RPMI7951 (cell line): ENCODE data around the gene OPCML. TPM values are rescaled to one million over a fixed set of nuclear protein-coding genes. Genes with fewer than 3 reads are reported as not detected.

Experiments used
- DNase-seq: peaks from one replicate; pipeline ENCODE4 v3.0.0-alpha.2; 2012; ENCODE audit warnings: low read depth
- total RNA-seq: library from RNA; depleted of rRNA; stranded (reverse); fragments of >200 nt; shearing (Covaris generic); gene quantifications from 2 replicates; pipeline ENCODE4 v1.2.3, GENCODE V29; 2014

Gene OPCML
- total RNA-seq, 1 experiment from 2014 or later = not detected

DNA sequence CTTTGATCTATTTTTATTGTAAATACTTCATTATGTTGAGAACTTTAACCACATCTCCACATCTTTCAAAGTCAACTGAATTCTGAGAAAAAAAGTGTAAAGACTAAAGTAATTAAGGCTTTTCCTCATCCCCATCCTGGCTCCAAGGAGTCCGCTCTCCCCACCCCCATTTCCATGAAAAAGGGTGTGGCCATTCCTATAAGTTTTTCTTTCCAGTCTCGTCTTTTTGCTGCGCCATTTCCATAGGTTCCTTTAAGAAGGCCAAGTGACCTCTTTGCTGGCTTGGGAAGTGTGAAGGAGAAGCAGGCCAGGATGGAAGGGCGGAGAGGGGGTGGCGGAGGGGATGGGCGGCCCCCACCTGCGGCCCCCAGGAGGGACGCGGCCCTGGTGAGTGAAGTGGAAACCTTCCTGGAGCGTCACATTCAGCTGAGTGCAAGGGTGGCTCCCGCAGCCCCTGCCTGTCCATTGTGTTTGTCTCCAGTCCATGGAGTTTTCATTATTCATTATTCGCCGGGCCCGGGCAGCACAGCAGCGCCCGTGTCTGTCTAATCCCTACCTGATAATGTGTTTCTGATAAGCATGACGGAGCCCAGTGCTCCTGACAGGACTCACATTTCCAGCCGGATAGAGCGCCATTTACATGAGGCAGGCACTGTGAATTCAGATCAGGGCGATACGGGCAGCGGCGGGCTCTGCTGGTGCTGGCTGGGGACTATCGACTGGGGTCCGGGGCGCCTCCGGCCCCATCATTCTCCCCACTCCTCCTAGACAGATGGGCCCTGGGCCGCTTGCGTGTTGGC, 739.8 kb downstream of the OPCML start:
- DNase-seq = no peak

DNA sequence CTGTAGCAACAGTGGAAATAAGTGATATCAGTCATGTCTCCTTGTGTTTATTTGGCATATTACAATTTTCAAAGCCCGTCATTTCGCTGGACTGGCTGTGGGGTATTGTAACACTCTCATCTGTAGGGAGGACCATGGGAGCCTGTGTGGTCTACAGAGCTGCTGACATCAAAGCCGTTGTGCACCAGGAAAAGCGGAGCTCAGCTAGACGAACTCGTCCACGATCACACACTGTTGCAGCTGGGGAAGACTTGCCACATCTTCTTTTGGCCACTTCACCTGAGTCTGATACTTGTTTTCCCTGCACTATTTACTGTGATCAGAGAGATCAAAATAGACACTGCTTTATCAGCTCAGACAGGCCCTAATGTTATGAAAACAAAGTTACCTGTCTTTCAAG, 741.3 kb downstream of the OPCML start:
- DNase-seq = no peak

DNA sequence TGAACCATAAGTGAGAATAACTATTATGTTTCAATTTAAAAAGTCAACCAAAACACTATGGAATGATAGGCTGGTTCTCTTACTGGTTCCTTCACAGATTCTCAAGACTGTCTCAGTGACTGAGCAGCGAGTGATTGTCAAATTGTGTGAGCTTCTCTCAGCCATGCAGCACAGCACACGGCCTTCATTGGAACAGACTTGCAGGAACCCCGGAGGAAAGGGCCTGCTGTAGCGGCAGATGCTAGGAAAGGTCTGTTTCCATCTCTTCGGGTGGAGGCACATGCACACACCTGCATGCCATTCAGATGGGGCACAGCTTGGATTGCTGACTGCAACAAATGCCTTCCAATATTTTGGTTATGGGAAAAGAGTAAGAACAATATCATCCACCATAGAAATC, 741.8 kb downstream of the OPCML start:
- no peak for DNase-seq

DNA sequence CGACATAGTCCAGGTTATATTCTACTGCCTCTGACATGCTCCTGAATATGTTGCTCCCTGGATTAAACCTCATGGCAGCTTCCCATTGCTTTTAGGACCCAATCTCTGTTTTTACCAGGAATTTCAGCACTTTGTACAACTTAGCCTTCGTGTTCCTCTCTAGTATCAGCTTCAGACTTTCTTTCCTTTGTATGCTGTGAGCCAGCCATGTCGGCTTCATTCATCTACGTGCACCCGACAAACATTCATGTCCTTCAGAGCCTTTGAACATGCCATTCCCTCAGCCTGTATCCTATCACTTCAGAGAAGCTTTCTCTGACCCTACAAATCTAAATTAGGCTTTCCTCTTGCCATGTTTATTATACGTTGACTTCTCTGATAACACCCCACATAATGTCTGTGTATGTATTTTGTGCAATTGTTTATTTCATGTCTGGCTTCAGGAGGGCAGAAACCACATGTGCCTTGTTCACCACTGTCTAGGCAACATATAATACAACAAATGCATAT, 743.4 kb downstream of the OPCML start:
- DNase-seq = no peak

DNA sequence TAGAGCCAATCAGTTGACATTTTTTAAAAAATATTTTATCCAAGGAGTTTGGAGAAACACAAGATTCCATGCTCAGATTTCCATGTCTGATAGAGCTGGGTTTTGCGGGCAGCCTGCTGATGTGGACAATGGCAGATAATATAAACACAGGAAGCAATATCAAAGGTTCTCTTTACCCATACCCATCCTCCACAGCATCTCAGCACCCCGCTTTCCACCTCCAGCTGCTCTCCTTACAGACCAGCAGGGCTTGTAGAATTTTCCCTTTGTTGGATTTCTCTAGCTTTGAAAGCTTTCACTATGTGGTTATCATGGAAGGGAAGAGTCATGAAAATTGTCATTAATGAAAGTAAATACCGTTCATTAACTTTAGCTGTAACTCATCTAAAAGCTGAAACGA, 746.4 kb downstream of the OPCML start:
- no peak for DNase-seq

DNA sequence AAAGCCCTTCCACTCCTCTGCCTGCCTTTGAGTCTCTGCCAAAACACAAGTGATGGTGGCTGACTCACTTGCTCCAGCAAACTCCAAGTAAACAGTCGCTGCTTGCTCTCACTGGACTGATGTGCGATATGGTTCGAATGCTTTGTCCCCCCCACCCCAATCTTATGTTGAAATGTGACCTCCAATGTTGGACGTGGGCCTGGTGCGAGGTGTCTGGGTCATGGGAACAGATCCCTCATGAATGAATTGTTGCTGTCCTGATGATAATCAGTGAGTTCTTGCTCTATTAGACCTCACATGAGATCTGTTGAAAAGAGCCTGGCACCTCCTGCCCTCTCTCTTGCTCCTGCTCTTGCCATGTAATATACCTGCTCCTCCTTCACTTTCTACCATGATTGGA, 747.9 kb downstream of the OPCML start:
- DNase-seq = peak; percentile 19

DNA sequence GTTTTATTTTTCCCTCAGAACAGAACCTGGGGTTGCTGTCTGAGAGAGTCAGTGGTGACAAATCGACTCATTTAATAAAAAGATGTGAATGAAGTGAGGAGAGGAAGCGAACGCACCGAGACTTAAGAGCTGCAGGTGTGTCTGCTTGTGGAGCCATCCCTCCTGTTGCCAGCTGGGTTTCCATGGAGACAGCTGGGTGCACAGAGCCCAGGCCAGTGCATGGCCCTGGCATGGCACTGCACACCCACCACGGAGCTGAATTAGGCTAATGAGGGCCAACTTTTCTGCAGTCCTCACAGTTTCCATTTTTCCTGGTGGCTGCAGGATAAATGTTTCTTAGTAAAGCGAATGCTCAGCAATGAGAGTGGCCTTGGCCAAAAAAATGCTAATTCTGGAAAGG, 750.2 kb downstream of the OPCML start:
- DNase-seq = no peak

DNA sequence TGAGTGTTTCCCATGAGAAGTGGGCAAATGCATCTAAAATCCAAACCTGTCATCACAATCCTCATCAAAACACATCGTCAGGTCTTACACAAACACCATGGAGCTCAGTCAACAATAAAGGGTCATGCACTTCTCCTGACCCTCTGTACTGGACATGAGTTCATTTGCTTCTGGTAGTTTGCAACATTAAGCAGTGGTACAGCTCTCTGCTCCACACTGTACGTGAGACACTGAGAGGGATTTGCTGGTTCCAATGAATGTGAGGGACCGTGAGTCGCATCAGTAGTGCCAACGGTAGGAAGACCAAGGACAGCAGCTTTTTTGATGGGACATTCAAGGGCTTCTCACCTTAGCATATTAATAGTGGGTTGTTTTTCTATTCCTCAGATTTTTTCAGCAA, 752.3 kb downstream of the OPCML start:
- DNase-seq = no peak

DNA sequence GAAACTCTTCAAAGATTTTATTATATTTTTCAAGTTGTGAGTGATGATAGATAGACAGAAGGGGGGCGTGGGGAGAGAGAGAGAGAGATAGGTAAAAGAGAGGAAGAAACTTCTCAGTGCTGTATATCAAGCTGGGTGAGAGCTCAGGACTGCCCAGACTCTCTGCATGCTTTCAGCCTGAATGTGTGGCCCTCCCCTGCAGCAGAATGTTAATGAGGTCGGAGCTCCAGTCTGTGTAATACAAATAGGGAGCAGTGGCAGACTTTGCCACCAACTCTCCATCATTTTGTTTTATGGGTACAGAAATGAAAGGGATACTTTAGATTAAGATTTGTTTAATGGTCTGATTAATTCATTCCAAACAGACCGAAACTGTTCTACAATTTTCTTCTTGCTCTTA, 752.8 kb downstream of the OPCML start:
- DNase-seq = no peak

DNA sequence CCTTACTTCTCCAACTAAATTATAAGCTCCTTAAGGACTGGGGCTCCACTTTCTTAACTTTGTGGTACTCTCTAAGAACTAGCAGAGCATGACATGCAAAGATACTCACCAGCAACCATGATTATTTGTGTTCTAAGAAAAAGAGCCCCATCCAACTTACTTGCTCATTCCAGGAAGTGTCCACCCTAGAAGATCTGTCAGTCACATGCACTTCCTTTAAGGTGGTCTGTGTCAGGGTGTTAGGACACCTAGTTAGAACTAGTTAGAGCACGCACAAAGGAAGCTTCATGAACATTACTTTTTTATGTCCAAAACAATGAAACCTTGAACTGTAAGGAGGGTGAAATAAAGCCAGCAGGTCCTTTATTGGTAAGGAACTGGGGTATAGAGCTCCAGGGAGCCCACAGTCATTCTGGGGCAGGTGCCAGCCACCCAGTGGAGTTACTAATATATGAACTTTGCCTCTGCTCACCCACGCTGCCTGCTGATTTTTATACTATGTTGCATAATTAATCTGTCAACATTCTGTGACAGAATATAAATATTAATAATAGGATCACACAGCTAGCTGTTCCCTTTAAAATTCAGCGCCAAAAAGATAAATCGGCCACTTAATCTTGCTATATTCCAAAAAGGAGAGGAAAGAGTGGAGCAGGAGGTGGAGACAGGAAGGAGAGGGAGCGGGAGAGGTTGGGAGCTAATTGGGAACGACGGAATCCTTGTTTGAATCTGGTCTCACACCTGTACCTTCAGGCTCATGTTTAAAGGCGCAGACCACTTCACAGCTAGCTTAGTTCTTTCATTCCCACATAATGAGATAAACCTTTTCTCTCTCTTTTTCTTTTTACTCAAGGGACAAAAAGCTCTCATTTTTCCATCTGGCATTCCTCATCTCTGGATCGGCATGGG, 755.0 kb downstream of the OPCML start:
- no peak for DNase-seq

DNA sequence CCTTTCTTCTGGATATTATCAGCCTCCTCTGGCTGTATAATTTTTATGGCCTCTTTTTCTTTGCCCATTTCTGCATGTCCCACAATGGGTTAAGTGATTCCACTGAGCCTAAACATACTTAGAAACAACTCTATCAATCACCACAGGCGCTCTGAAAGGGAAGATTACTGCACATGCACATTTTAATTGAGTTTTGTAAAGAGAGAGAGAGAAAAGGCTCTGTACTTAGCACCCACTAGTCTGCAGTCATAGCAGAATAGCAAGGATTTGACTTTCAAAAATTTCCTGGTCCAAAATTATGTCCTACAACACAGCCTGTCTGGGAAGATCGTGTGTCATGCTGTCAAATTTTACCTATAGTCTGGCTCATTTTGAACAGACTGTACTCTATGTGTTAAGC, 758.5 kb downstream of the OPCML start:
- DNase-seq = no peak

DNA sequence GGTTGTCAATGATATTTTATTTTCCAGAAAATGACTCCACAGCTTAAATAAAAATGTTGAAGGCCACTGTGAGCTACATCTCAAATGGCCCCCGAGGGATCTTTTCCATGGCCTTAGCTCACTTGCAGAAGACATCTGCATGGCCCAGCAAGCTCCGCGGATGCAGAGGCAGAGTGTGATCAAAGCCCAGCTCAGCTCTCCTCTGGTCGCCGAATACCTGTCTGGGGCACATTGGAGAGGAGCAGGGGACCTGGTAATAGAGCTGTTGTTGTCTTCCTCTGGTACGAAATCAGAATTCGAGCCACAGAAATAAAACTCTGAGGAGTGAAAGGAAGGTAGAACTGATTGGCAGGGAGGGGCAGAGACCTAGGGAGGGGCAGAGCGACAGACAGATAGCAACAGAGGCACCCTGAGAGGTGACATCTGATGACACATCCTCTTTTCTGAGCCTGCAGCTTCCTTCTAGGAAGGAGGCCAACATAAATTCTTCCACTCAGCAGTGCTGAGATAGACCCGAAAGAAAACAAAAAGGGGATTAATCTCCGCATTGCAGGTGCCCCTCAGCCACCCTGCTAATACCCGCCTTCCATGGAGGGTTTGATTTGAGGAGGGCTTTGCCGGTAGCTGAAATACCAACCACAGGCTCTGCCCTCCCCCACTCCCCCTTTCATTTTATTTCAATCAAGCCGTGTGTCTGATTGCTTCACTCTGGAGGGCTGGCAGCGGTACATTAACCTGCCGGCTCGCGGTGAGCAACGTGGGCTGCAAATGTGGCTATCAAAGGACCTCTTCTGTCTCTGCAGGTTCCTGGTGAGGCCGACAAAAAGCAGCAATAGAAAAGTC, 759.4 kb downstream of the OPCML start:
- DNase-seq = no peak

DNA sequence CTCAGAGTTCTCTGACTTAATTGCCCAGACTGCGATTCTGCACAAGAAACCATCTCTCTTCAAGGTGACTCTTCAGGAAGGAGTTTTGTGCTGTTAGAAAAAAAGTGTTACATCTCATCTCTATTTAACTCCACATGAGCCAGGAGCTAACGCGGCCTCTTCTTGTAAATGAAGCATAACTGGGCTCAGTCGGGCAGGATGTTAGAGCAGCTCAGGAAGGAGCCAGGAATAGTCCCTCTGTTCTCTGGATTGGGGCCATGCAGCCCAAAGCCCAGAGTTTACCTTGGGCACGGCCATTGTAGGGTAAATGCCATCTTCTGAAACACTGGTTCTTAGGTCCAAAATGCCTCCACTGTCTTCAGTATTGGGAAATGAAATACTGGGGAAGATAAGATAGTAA, 760.6 kb downstream of the OPCML start:
- DNase-seq = no peak

DNA sequence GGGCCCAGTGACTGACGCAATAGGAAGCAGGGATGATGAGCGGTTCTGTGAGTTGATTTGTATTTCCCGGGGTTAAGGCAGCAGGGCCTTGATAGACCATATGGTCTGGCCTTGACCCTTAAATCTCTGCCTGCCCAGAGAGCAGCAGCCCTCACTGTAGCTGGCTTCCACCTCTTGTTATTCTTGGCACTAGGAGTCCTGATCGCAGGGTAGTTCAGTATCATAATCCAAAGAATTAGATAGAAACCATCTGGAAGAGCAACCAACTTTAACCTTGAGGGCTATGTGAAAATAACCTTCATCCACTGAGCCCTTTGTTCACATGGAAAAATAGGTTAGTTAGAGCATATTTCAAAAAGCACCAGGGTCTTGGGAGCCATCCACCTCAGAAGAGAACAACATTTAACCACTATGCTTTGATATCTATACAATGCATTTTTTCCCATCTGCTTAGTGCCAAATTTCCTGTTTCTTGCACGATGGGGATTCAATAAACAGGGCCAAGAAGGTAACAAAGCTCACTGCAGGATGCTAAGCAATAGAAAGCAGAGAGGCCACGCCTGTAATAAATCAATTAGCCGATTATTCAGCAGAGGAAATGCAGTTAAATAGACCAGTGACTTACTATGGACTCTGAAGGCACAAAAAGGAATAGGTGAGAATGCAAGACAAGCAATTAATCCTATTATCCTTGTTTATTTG, 761.3 kb downstream of the OPCML start:
- DNase-seq = peak; percentile 44

DNA sequence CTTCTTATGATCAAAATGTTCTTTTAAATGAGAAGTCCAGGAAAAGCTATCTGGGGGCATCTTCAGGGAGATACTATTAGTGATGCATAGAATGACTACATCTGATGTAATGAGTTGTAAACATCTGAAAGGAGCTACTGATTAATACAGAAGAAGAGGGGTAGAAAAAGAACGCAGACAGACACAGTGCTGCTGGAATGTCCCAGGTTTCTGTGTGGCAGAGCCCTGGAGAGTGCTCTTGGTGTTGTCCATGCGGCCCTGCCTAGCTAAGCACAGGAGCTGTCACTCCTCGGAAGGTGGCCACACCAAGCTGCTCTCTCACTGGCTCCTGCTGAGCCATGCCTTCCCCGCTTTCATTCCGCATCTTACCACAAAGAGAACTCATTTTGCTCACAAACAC, 768.8 kb downstream of the OPCML start:
- no peak for DNase-seq

DNA sequence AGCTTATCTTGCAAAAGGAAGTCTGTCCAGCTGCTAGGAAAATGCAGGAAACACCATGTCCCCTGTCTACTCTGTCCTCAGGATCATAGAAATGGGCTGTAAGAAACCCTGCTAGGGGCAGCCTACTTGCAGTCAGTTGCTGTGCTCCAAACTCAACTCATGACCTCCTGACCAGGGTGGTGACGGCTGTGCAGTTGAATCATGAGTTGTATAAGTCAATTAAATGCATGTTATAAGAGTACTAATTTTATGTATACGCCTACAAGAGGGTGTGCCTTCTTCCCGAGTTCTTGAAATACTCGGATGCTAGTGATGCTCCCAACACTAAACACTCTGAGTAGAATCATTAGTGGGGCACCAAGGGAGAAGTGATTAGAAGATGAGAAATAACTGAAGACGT, 776.4 kb downstream of the OPCML start:
- DNase-seq = no peak

DNA sequence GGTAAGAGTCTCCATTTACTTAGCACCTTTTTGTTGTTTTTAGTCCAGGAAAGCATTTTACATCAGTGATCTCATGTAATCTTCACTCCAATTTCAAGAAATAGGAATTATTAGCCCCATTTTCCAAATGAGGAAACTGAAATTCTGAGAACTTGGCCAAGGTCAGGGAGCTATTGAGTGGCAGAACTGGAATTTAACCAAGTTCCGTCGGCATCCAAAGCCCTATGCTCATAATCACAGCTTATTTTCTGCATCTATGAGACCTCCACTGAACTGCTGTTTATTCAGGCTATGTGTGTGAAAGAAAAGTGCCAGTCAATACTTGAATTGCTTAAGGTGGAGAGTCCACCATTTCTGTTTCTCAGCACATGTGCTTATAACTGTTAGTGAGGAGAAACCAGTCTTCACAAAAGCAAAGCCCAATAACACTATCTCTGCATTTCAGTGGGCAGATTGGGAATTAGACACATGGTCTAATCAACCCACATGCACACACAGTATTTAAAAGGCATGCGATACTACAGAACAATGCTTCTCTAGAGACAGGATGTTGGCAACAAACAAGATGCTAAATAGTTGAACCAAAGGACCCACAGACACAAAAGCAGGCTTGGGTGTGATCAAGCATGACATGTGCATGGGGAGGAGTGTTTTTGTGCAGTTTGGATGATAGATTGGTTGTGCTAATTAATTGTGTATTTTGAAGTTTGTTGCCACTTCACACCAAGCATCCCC, 780.6 kb downstream of the OPCML start:
- no peak for DNase-seq

DNA sequence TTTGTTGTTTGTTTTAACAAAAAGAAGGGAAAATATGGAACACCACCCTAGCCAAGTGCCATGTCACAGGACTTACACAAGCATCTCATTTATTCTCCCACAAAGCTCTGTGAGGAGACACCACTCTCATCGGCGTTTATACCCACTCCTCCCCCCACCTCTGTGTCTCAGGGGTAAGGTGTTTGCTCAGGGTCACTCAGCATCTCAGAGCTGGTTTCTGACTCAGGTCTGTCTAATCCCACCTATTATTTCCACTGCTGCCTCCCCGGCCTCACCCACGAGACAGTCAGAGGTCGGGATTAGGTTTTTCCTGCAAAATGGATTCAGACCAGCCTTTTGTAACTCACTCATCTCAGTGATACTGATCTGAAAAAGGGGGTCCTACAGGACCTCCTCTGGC, 786.0 kb downstream of the OPCML start:
- DNase-seq = no peak

DNA sequence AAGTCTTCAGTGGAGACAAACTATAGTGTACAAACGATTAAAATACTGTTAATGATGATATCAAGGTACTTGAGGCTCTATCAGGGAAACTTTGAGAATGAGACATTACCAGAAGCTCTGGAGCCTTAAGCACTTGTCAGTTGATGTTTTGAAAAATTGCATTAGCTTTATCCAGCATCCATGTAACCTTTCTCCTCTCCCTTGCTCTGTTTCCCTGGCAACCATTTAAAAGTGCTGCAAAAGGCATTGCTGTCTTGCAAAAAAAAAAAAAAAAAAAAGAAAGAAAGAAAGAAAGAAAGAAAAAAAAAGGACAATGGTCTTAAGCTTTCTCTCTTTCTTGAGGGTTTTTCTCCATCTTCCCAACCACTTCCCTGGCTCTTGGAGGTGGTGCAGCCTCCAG, 787.0 kb downstream of the OPCML start:
- no peak for DNase-seq

DNA sequence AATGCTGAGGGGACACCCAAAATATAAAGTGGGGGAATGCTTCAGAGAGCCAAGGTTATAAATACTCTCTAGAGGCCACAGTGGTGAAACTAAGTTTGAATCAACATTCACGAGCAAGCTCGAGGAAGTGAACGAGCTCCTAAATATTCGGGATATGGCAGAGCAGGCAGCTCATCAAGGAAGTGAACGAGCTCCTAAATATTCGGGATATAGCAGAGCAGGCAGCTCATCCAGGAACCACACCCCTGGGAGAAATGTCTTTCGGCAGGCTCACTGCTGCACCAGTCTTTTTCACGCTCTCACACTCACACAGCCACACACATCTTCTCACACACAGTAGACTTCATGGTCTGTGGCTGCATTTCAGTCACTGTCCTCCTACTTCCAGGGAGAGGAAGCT, 787.5 kb downstream of the OPCML start:
- peak; percentile 10 for DNase-seq

DNA sequence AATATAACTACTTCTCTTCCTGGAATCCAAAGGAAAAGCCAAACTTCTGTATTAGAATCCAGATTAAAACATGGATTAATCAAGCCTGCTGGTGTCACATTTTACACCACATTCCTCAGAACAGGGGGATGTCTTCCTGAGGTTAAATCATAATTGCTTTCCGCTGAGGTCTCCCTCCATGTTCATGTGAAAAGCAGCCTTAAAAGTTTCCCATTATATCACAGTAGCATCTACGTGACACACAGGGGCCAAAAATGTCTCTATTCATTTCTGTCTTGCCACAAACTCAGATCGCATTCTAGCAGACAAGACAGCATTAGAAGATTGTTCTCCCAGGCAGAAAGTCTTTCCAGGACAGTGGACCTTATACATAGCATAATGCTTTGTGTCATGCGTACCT, 788.7 kb downstream of the OPCML start:
- no peak for DNase-seq
